ENCODE data around the gene SNTG2. TPM values are rescaled to one million over a fixed set of nuclear protein-coding genes. Genes with fewer than 3 reads are reported as not detected.

Gene SNTG2
- total and polyA plus RNA-seq, 2 donors (not counting 3 experiments of a cell fraction or from before 2014, with no cell fraction given) = not detected

DNA sequence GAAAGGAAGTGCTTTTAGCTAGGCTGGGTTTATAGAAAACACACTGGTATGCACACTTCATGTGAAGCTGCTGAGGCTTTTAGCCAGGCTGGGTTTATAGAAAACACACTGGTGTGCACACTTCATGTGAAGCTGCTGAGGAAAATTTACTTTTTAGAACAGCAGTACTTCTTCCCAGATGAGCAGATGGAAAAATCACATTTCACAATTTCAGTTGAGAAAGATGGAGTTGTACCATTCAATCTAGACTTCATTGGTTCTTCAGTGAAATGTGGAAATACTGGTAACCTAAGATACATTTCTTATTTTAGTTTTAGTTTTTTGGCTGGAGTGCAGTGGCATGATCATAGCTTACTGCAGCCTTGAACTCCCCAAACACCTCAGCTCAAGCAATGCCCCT lies 11.1 kb downstream of the SNTG2 start:
- Histone ChIP-seq H3K9me3 (replicated peaks; ENCODE audit: control insufficient read depth, insufficient read depth, low read length) (no peaks in the 10 kb centered on the region), H3K4me3 (replicated peaks in 1 of 3; ENCODE audit: insufficient read depth in 1 of 3, low read depth in 1 of 3, low read length in 3 of 3) (no peak overlapping the region), H3K27me3 (ENCODE audit: control insufficient read depth in 2 of 2, insufficient read depth in 2 of 2, low read length in 2 of 2) (no peaks in the 10 kb centered on the region), H3K36me3 (ENCODE audit: control insufficient read depth in 2 of 2, extremely low read depth in 1 of 2, insufficient read depth in 2 of 2, low read length in 2 of 2) (no peaks in the 10 kb centered on the region), H3K9ac (replicated peaks; ENCODE audit: extremely low read depth, insufficient read depth, low read length) (no peak overlapping the region), H3K79me2 (ENCODE audit: control insufficient read depth, insufficient read depth, low read length) (no peaks in the 10 kb centered on the region), H2AFZ (ENCODE audit: low read depth, low read length) (no peak overlapping the region), H3K9me1 (replicated peaks; ENCODE audit: control insufficient read depth, extremely low read depth, insufficient read depth, low read length) (no peaks in the 10 kb centered on the region), H3K27ac (ENCODE audit: insufficient read depth, low read depth, low read length) (no peak overlapping the region), H3K4me2 (ENCODE audit: insufficient read depth, low read length) (no peak overlapping the region), H3K4me1 (ENCODE audit: control insufficient read depth, extremely low read depth, insufficient read depth, low read length) (no peaks in the 10 kb centered on the region), H4K20me1 (replicated peaks; ENCODE audit: control insufficient read depth, extremely low read depth, insufficient read depth, low read length) (no peaks in the 10 kb centered on the region)
- dilution Hi-C loops (cut with MboI; ENCODE audit: extremely low pct_ligation_motif_present, low sequenced_read_pairs) = no loop called here
- DNase-seq (ENCODE audit: low read depth, low spot score) (no peak), FAIRE-seq (no peak)
- intact Hi-C loops (cut with micrococcal nuclease) = no loop called here
- POLR2A ChIA-PET = no interaction called here
- CTCF ChIA-PET = no interaction called here
- TF ChIP-seq FOS (IDR thresholded peaks at IDR 0.05; ENCODE audit: borderline replicate concordance, insufficient read depth, low read length) = no peak
- no peak for TF ChIP-seq MYC (IDR thresholded peaks at IDR 0.05; ENCODE audit: low read depth, low read length)
- TF ChIP-seq, protein P1, sequence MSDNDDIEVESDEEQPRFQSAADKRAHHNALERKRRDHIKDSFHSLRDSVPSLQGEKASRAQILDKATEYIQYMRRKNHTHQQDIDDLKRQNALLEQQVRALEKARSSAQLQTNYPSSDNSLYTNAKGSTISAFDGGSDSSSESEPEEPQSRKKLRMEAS (IDR thresholded peaks at IDR 0.05; ENCODE audit: insufficient read depth, insufficient read length) = no peak
- TF ChIP-seq EZH2 (IDR thresholded peaks at IDR 0.05; ENCODE audit: borderline replicate concordance, low read depth, low read length, severe bottlenecking) = no peak
- TF ChIP-seq JUN (IDR thresholded peaks at IDR 0.05; ENCODE audit: borderline replicate concordance, insufficient read depth, insufficient read length, low read depth) = no peak
- TF ChIP-seq, protein P2, sequence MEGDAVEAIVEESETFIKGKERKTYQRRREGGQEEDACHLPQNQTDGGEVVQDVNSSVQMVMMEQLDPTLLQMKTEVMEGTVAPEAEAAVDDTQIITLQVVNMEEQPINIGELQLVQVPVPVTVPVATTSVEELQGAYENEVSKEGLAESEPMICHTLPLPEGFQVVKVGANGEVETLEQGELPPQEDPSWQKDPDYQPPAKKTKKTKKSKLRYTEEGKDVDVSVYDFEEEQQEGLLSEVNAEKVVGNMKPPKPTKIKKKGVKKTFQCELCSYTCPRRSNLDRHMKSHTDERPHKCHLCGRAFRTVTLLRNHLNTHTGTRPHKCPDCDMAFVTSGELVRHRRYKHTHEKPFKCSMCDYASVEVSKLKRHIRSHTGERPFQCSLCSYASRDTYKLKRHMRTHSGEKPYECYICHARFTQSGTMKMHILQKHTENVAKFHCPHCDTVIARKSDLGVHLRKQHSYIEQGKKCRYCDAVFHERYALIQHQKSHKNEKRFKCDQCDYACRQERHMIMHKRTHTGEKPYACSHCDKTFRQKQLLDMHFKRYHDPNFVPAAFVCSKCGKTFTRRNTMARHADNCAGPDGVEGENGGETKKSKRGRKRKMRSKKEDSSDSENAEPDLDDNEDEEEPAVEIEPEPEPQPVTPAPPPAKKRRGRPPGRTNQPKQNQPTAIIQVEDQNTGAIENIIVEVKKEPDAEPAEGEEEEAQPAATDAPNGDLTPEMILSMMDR (IDR thresholded peaks at IDR 0.05; ENCODE audit: extremely low read depth in 1 of 2, insufficient read depth in 1 of 2, low read depth in 1 of 2, low read length in 2 of 2) = no peak
- TF ChIP-seq POLR2A (IDR thresholded peaks at IDR 0.05; ENCODE audit: low read depth, low read length) = no peak
- TF ChIP-seq POLR2AphosphoS5 (IDR thresholded peaks at IDR 0.05; ENCODE audit: insufficient read depth, low read depth, low read length) = no peak
- TF ChIP-seq GATA2 (IDR thresholded peaks at IDR 0.05; ENCODE audit: insufficient read depth, insufficient read length, low read depth, low read length) = no peak
- BruUV-seq (replicated peaks) = no TSS peak
